Transverse colon (tissue), 4 donors: ENCODE results near the gene GALK2. TPM values are rescaled to one million over a fixed set of nuclear protein-coding genes. Genes with fewer than 3 reads are reported as not detected.

ENCODE experiments used
- DNase-seq: peaks from one replicate; pipeline ENCODE4 v3.0.0-alpha.2; 2019
- H3K27ac ChIP-seq, 4 donors: fragments of 200-600 bp; sonication (generic); 2 replicates each; pipeline ENCODE4 v1.5.1; 2016 to 2018; ENCODE audit warnings: inconsistent platforms in 4 of 4
- H3K27me3 ChIP-seq: fragments of 200-600 bp; sonication (generic); 2 replicates; pipeline ENCODE4 v1.5.1; 2017; ENCODE audit warnings: inconsistent platforms
- H3K36me3 ChIP-seq, 4 donors: fragments of 200-600 bp; sonication (generic); 2 replicates each; pipeline ENCODE4 v1.5.1; 2017 to 2019; ENCODE audit warnings: inconsistent platforms in 4 of 4
- H3K4me1 ChIP-seq, 4 donors: fragments of 200-600 bp; sonication (generic); 2 replicates each; pipeline ENCODE4 v1.5.1; 2017 to 2020; ENCODE audit warnings: inconsistent platforms in 4 of 4
- H3K4me3 ChIP-seq, 4 donors: fragments of 200-600 bp; sonication (generic); 1 replicate in 1 of 4; 2 replicates in 3 of 4; pipeline versions ENCODE4 v1.5.1 to v1.6.1; 2017 to 2019; ENCODE audit warnings: inconsistent platforms in 4 of 4
- H3K9me3 ChIP-seq, 2 donors: fragments of 200-600 bp; sonication (generic); 2 replicates each; pipeline ENCODE4 v1.5.1; 2017 to 2019; ENCODE audit warnings: inconsistent platforms in 2 of 2
- CTCF ChIP-seq, 5 experiments: fragments of 200-600 bp in 3 of 5; fragments of 450-650 bp in 2 of 5; sonication (generic) in 3 of 5; IDR thresholded peaks; 1 replicate in 2 of 5; 2 replicates in 3 of 5; pipeline ENCODE4 v1.5.1; 2016 to 2017; ENCODE audit warnings: antibody characterized with exemption in 5 of 5, inconsistent platforms in 3 of 5, mild to moderate bottlenecking in 2 of 5, moderate library complexity in 1 of 5
- EP300 ChIP-seq: sonication (generic); formaldehyde crosslinking; IDR thresholded peaks from one replicate; pipeline ENCODE4 v1.6.1; 2017; ENCODE audit warnings: antibody characterized with exemption, low read depth
- POLR2A ChIP-seq: fragments of 450-650 bp; IDR thresholded peaks from one replicate; pipeline ENCODE4 v1.6.1; 2016; ENCODE audit warnings: antibody characterized with exemption, mild to moderate bottlenecking, moderate library complexity
- POLR2AphosphoS5 ChIP-seq, 3 donors: sonication (generic); formaldehyde crosslinking; IDR thresholded peaks; one replicate each; pipeline ENCODE4 v1.6.1; 2016; ENCODE audit warnings: antibody characterized with exemption in 3 of 3
- WGBS, 2 donors: methylation state at CpG; one replicate each; pipeline ENCODE4 v1.1.5; 2018; ENCODE audit warnings: low coverage in 1 of 2; 5-methylcytosine and 5-hydroxymethylcytosine counted together
- in situ Hi-C, 4 donors: fragments of 200-750 bp; cut with MboI; loops; one replicate each; pipeline versions ENCODE4 v1.15.0 to v1.15.1; 2017; ENCODE audit warnings: low sequenced_read_pairs in 3 of 4, low pct_ligation_motif_present in 1 of 4, low pct_unique_long_range_greater_than_20kb in 1 of 4
- intact Hi-C: fragments of 100-400 bp; cut with DNase I; formaldehyde crosslinking; loops from one replicate; pipeline ENCODE4 v1.15.1; 2023; ENCODE audit warnings: low total_unique reads
- total RNA-seq, 4 donors: library from RNA; depleted of rRNA; stranded (reverse); fragments of >200 nt; gene quantifications; one replicate each; pipeline ENCODE4 v1.1.0, GENCODE V29; 2016

GALK2 gene
- total RNA-seq, 4 donors from 2014 or later, result 5.6 to 42.6 (median 30.7) TPM

DNA sequence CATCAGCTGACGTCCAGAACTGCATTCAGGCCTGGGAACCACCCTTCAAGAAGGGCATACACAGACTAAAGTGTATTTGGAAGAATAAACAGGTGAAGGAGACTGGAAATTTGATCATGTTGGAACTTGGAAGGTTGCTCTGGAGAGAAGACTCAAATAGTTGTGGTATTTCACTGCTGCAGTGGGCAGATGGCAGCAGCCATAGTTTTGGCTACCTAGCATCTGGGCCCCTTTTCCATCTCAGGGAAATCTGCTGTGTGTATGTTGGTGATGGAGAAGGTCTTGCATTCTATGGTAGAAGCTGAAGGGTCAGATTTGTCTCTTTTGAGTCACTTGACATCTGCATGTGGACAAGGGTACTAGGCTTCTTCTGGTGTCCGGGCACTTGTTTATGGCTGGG is 138.6 kb downstream of the GALK2 start:
- DNase-seq, result no peak
- peaks cover 0 to 4% (median under 1%) of the 10 kb centered on the region in 4 donors for H3K4me1 ChIP-seq

GRCh38 chr15:49309889-49310288 is 139.8 kb downstream of the GALK2 start:
- no peak for DNase-seq
- intact Hi-C loops (no loop called here), in situ Hi-C loops (no loop called here)
- no peaks in the 10 kb centered on the region for H3K27me3 ChIP-seq
- H3K36me3 ChIP-seq, result peaks cover 0 to 7% (median 0%) of the 10 kb centered on the region in 4 donors
- peaks cover 0 to 8% (median 4%) of the 10 kb centered on the region in 4 donors for H3K4me1 ChIP-seq
- H3K4me3 ChIP-seq, result no peak overlapping the region
- no peak overlapping the region for H3K27ac ChIP-seq
- no peak for TF ChIP-seq EP300
- TF ChIP-seq CTCF (IDR thresholded peaks at IDR 0.05), result no peak
- TF ChIP-seq POLR2A, result no peak
- no peak for TF ChIP-seq POLR2AphosphoS5 (IDR thresholded peaks at IDR 0.05)
- no peaks in the 10 kb centered on the region for H3K9me3 ChIP-seq

More for the DNA sequence above, 138.6 kb downstream of the GALK2 start:
- in situ Hi-C loops, result no loop called here
- Histone ChIP-seq H3K27ac (no peak overlapping the region), H3K4me3 (no peak overlapping the region), H3K27me3 (no peaks in the 10 kb centered on the region), H3K9me3 (no peaks in the 10 kb centered on the region), H3K36me3 (peaks cover 0 to 10% (median 3%) of the 10 kb centered on the region in 4 donors)
- intact Hi-C loops, result no loop called here
- WGBS, 2 donors, result 98 to 100% methylated on average over 1 to 2 of the region's 2 CpGs
- no peak for TF ChIP-seq EP300
- no peak for TF ChIP-seq CTCF (IDR thresholded peaks at IDR 0.05)
- no peak for TF ChIP-seq POLR2AphosphoS5 (IDR thresholded peaks at IDR 0.05)
- TF ChIP-seq POLR2A, result no peak

- TF ChIP-seq EP300 (no peak), POLR2A (no peak), CTCF (IDR thresholded peaks at IDR 0.05) (no peak), POLR2AphosphoS5 (IDR thresholded peaks at IDR 0.05) (no peak)
- in situ Hi-C loops, result no loop called here
- intact Hi-C loops, result no loop called here
- WGBS, 2 donors, result 100% methylated on average over 1 of the region's 1 CpG
- Histone ChIP-seq H3K36me3 (no peaks in the 10 kb centered on the region), H3K27me3 (no peaks in the 10 kb centered on the region), H3K4me1 (peaks cover 0 to 8% (median 4%) of the 10 kb centered on the region in 4 donors), H3K9me3 (no peaks in the 10 kb centered on the region), H3K27ac (no peak overlapping the region), H3K4me3 (no peak overlapping the region)
- no peak for DNase-seq
These were observed 143.6 kb downstream of the GALK2 start for GRCh38 chr15:49313650-49314049.

DNA sequence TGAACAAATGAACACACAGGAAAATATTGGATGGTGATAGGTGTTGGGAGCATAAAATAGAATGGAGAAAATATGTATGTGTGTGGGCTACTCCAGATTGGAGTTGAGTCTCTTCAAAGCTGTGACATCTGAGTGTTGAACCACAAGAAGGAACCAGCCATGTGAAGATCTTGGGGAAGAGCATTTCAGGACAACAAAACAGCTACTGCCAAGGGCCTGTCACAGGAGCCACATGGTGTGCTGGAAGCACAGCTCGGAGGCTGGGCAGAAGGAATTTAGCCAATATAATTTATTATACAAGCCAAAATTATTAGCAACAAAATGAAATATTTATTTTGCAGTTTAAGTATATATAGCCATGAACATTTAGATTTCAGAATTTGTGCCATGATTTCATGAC is 144.7 kb downstream of the GALK2 start:
- TF ChIP-seq EP300 (no peak), POLR2AphosphoS5 (IDR thresholded peaks at IDR 0.05) (no peak), CTCF (IDR thresholded peaks at IDR 0.05) (no peak), POLR2A (no peak)
- H3K4me3 ChIP-seq, result no peak overlapping the region
- no peaks in the 10 kb centered on the region for H3K9me3 ChIP-seq
- H3K27ac ChIP-seq, result no peak overlapping the region
- peaks cover 0 to 9% (median 4%) of the 10 kb centered on the region in 4 donors for H3K4me1 ChIP-seq
- peaks cover 0 to 3% (median 0%) of the 10 kb centered on the region in 4 donors for H3K36me3 ChIP-seq
- intact Hi-C loops (no loop called here), in situ Hi-C loops (no loop called here)
- DNase-seq, result no peak
- no peaks in the 10 kb centered on the region for H3K27me3 ChIP-seq
- 78% methylated on average over 1 of the region's 1 CpG; no CpG with 5 or more reads in 1 of the 2 donors for WGBS, 2 donors
